ENCODE data around the gene FBLN7.

DNA sequence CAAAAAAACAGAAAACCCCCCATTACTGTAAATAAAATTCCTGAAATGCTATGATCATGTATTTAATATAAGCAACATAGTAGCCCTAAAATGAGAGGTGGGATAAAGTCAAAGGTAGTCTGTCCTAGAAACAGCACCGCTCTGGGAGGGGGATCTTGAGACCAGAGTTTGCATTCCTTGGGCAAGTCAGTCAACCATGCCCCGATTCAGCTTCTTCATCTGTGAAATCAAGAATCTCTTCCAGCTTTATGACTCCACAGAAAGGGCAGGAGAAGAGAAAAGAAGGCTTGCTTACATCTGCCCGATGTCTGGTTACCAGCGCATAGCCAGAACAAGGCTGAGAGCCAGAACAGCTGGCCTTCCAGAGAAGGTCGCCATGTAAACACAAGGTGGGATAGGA is 2.1 kb upstream of the FBLN7 start:
- TF ChIP-seq POLR2A (IDR thresholded peaks at IDR 0.05; ENCODE audit: low read depth, low read length) (no peak), POLR2AphosphoS5 (IDR thresholded peaks at IDR 0.05; ENCODE audit: low read depth, low read length) (no peak)

Measured in GM12891 (cell line).